Activated CD4-positive, alpha-beta T cell treated with anti-CD3 and anti-CD28 coated beads, Interleukin-2, amount 10 ng/mL, durations not matched to agents 7 days and 5 days (primary cell): Measurements from ENCODE around the gene LYPD6. TPM values are rescaled to one million over a fixed set of nuclear protein-coding genes. Genes with fewer than 3 reads are reported as not detected.

ENCODE experiments used
- CTCF ChIA-PET: fragments of 350-600 bp; sonication (Branson Sonifier 250); formaldehyde crosslinking; loops from one replicate; lab custom pipeline; 2021; ENCODE audit warnings: antibody characterized with exemption; lab: Charles Lee
- POLR2A ChIA-PET: fragments of 350-600 bp; sonication (Branson Sonifier 250); formaldehyde crosslinking; loops from one replicate; lab custom pipeline; 2021; ENCODE audit warnings: antibody characterized with exemption; lab: Charles Lee
- DNase-seq: peaks from one replicate; pipeline ENCODE4 v3.0.0-alpha.2; 2020
- H3K27ac Mint-ChIP-seq: one replicate; pipeline ENCODE4 v1.8.0; 2021; ENCODE audit warnings: mild to moderate bottlenecking, moderate library complexity, mixed read lengths
- H3K27me3 Mint-ChIP-seq: one replicate; pipeline ENCODE4 v1.8.0; 2021; ENCODE audit warnings: mixed read lengths
- H3K36me3 Mint-ChIP-seq: one replicate; pipeline ENCODE4 v1.8.0; 2021; ENCODE audit warnings: low read depth, mixed read lengths
- H3K4me1 Mint-ChIP-seq: one replicate; pipeline ENCODE4 v1.8.0; 2021; ENCODE audit warnings: mixed read lengths
- H3K4me3 Mint-ChIP-seq: one replicate; pipeline ENCODE4 v1.8.0; 2021; ENCODE audit warnings: mild to moderate bottlenecking, moderate library complexity, mixed read lengths
- H3K9me3 Mint-ChIP-seq: one replicate; pipeline ENCODE4 v1.8.0; 2021; ENCODE audit warnings: mixed read lengths
- total RNA-seq, 2 experiments: library from RNA; stranded (reverse); gene quantifications; one replicate each; pipeline ENCODE4 v1.2.3, GENCODE V29; 2021

The LYPD6 gene
- total RNA-seq, 2 experiments from 2014 or later, result not detected

DNA sequence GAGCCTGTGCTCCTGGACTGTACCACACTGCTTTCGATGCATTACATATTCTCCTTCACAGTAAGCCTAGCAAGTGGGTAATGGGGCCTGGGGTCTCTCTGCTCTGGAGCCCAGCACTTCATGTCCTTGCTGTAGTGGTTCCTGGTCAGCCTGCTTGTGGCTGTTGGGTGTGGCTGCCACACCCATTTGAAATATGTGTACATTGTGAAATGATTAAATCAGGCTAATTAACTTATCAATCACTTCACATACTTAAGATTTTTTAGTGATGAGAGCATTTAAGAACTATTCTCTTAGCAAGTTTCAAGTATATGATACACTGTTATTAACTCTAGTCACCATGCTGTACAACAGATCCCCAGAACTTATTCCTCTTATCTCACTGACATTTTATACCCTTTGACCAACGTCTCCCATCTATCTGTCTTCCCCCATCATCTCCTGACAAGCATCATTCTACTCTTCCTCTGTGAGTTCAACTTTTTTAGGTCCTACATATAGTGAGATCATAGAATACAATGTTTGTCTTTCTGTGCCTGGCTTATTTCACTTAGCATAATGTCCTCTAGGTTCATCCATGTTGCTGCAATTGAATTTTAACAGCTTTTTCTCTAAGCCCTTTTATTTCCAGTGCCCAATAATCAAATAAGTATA, 92.1 kb downstream of the LYPD6 start:
- ChIA-PET CTCF (no interaction called here), POLR2A (no interaction called here)
- H3K4me1 Mint-ChIP-seq, result no peaks in the 10 kb centered on the region
- no peak overlapping the region for H3K4me3 Mint-ChIP-seq
- no peak for DNase-seq
- H3K36me3 Mint-ChIP-seq, result no peaks in the 10 kb centered on the region
- no peak overlapping the region for H3K27ac Mint-ChIP-seq
- peaks cover 4% of the 10 kb centered on the region for H3K27me3 Mint-ChIP-seq
- H3K9me3 Mint-ChIP-seq, result no peaks in the 10 kb centered on the region

DNA sequence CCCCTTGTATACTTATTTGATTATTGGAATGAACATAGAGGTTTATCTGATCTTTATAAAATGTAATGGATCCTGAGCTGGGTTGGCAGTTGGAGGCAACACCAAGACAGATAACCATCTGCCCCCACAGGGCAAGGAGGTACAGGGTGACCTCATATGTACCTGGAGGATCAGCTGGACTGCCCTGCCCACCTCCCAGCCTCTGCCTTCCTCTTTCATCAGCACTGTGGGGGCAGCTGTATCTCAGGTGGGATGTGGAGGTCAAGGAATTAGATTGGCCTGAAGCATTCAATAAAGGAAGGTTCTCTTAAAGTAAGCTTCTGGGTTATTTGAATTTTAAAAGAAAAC, 92.6 kb downstream of the LYPD6 start:
- no peaks in the 10 kb centered on the region for H3K36me3 Mint-ChIP-seq
- DNase-seq, result no peak
- H3K9me3 Mint-ChIP-seq, result no peaks in the 10 kb centered on the region
- no peak overlapping the region for H3K4me3 Mint-ChIP-seq
- CTCF ChIA-PET, result interaction anchor here (0.6 kb wide), 1 partner anchor 270 kb away, joined by 3 read pairs; no protein-coding TSS in a partner anchor
- H3K27me3 Mint-ChIP-seq, result peaks cover 4% of the 10 kb centered on the region
- POLR2A ChIA-PET, result no interaction called here
- no peaks in the 10 kb centered on the region for H3K4me1 Mint-ChIP-seq
- no peak overlapping the region for H3K27ac Mint-ChIP-seq

DNA sequence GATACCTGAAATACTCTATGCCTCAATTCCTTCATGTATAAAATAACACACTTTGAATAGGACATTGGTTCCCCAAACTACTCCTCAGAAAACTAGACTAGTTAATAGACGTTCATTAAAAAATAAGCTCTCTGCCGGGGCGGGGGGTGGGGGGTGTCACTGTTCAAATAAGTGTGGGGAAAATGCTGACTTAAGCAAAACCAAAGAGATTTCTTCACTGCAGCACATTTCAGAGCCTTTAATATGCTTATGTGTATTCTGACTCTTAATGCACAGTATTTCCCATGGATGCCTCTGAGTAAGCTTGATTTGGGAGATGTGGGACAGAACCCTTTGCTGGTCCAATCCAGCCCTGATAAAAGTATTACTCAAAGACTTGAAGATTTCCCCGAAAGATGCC, 93.2 kb downstream of the LYPD6 start:
- no peak for DNase-seq
- Mint-ChIP-seq H3K4me1 (no peaks in the 10 kb centered on the region), H3K27me3 (peaks cover 4% of the 10 kb centered on the region), H3K36me3 (no peaks in the 10 kb centered on the region), H3K27ac (no peak overlapping the region), H3K9me3 (no peaks in the 10 kb centered on the region), H3K4me3 (no peak overlapping the region)
- CTCF ChIA-PET, result interaction anchor here (0.6 kb wide), 1 partner anchor 271 kb away, joined by 3 read pairs; no protein-coding TSS in a partner anchor
- POLR2A ChIA-PET, result no interaction called here

DNA sequence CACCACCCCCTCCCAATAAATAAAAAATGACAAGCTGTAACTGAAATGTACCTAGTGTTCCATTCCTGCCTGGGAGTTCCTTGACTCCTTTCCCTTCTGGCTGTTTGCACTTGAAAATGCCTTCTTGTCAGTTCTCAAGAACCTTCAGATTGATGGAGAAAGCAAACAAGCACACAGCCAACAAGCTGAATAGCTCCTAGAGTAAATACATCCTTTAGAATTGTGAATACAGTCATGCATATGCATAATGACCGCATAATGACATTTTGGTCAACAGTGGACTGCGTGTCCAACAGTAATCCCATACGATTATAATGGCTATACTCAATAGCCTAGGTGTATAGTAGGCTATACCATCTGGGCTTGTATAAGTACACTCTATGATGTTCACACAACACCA, 97.0 kb downstream of the LYPD6 start:
- Mint-ChIP-seq H3K4me3 (no peak overlapping the region), H3K36me3 (no peaks in the 10 kb centered on the region), H3K9me3 (no peaks in the 10 kb centered on the region), H3K27ac (no peak overlapping the region), H3K4me1 (no peaks in the 10 kb centered on the region), H3K27me3 (peaks cover 4% of the 10 kb centered on the region)
- DNase-seq, result no peak
- ChIA-PET CTCF (no interaction called here), POLR2A (no interaction called here)

DNA sequence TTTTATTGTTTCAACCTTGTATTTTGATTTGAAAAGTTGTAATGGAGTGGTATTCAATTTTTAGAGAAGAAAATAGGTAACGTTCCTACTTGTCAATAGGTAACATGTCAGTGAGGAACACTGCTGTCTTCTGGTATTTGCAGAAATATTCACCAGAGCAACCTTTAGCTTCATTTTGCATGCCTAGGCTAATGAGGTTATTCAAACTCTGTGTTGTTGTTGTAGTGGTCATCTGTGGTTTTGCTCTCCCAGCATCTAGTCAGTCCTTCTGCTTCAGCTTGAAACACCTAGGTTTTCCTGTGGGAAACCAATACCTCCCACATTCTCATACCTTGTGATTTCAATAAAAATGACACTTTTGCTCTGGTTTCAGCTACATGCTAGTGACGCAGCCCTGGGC, 98.4 kb downstream of the LYPD6 start:
- ChIA-PET POLR2A (no interaction called here), CTCF (no interaction called here)
- no peaks in the 10 kb centered on the region for H3K4me1 Mint-ChIP-seq
- H3K27me3 Mint-ChIP-seq, result peaks cover 7% of the 10 kb centered on the region
- no peaks in the 10 kb centered on the region for H3K9me3 Mint-ChIP-seq
- no peak overlapping the region for H3K4me3 Mint-ChIP-seq
- no peaks in the 10 kb centered on the region for H3K36me3 Mint-ChIP-seq
- no peak for DNase-seq
- no peak overlapping the region for H3K27ac Mint-ChIP-seq

DNA sequence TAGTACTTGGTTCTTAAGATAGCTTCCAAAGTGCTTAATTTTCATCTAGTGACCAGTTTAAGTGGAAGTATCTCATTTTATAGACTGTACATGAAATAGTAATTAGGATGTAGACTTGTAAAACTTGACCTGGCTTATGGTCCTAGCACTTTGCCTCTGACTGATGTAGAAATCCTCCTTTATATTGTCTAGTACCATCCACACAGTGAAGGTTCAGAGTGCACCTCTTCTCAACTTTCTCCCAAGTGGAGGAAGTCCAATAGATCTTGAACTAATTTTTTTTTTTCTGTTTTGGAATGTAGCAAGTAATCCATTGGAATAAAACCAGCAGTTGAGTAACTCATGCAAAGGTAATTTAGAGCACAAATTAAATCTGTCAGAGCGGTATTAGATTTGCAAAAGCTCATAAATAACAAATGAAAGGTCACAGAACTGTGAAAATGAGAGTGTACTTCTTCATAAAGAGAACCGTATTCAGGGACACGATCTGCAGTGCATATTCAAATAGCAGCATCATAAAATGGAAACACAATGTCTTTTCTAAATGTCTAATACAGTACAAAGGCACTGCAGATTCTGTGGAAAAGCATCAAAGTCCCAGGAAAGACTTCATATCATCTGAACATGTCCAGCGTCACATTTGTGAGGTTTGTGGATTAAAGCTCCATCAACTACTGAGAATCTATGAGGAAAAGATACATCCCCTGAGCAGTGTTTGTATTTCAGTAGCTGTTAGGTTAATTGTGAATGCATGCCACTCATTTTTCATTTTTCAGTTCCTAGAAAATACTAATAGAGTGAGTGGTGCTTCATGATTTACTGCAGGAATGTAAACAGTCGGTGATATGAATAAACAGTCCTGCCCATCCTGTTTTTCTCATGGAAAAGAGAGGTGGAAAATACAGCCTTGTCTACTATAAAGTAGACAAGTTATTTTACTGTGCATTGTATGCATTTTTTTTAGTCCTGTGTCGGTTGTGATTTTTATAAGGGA, 100.7 kb downstream of the LYPD6 start:
- Mint-ChIP-seq H3K9me3 (no peaks in the 10 kb centered on the region), H3K36me3 (no peaks in the 10 kb centered on the region), H3K4me1 (no peaks in the 10 kb centered on the region), H3K27ac (no peak overlapping the region), H3K27me3 (peaks cover 7% of the 10 kb centered on the region), H3K4me3 (no peak overlapping the region)
- POLR2A ChIA-PET, result no interaction called here
- CTCF ChIA-PET, result no interaction called here
- DNase-seq, result no peak

DNA sequence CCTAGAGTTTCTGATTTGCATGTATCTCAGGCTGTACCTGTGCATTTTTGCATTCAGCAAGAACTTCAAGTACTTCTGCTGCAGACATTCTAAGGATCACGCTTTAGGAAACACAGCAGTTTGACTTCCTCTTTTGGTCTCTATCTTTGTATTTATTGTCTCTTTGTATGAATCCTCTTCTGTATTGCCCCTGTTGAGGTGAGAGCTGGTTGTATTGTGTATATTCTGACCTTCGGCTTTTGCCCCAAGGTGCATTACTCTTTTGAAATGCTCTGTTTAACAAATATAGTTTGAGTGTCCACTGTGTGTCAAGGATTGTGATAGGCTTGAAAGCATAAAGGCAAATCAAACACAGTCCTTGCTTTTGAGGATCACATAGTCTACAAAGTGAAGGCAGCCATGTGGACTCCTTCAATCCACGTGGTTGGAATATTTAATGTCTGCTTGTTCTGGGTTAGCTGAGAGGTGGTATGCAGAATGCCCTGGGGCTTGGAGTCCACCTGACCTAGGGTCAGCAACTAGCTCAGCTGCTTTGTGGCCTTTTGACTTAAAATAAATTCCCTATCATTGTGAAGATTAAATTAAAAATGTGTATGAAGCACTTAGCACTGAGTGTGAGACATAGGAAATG, 108.1 kb downstream of the LYPD6 start:
- Mint-ChIP-seq H3K9me3 (no peaks in the 10 kb centered on the region), H3K27ac (no peak overlapping the region), H3K4me3 (no peak overlapping the region), H3K4me1 (no peaks in the 10 kb centered on the region), H3K36me3 (no peaks in the 10 kb centered on the region), H3K27me3 (peaks cover 7% of the 10 kb centered on the region)
- CTCF ChIA-PET, result no interaction called here
- no peak for DNase-seq
- POLR2A ChIA-PET, result no interaction called here

DNA sequence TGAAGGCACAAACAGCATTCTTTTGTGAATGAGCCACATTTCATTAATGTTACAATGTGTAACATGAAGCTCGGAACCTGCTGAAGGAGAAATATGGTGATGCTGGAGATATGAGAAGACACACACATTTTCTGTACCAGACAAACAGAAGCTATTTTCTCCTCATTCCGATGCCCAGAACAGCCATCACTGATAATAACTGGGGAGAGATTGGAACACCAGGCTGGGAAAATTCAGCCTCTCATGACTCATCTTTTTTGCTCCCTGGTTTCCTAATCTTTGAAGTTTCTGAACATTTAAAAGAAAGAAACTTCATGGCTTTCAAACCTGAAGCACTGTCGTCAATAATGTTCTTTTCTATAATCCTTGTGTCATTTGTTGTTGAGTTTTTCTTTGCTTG, 110.9 kb downstream of the LYPD6 start:
- ChIA-PET POLR2A (no interaction called here), CTCF (no interaction called here)
- no peak overlapping the region for H3K27ac Mint-ChIP-seq
- H3K9me3 Mint-ChIP-seq, result no peaks in the 10 kb centered on the region
- H3K27me3 Mint-ChIP-seq, result peaks cover 5% of the 10 kb centered on the region
- H3K4me3 Mint-ChIP-seq, result no peak overlapping the region
- H3K4me1 Mint-ChIP-seq, result no peaks in the 10 kb centered on the region
- H3K36me3 Mint-ChIP-seq, result no peaks in the 10 kb centered on the region
- DNase-seq, result no peak

DNA sequence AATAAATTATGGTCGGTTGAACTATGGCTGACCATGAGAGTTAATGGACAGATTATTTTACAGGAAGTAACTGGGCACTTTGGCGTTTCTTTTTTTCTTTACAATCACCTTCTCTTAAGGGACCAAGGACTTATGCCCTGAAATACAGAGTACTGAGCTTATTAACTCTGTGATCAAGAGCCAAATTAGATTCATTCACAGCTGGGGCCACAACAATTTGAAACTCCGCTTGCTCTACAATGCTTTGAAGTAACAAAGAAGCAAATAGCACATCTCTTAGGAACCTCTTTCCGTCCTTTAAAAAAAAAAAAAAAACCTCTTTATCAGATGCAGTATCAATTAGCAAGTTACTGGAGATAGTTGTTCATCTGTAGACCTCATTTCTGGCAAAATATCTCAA, 112.0 kb downstream of the LYPD6 start:
- H3K36me3 Mint-ChIP-seq, result no peaks in the 10 kb centered on the region
- ChIA-PET CTCF (no interaction called here), POLR2A (no interaction called here)
- no peak overlapping the region for H3K27ac Mint-ChIP-seq
- H3K27me3 Mint-ChIP-seq, result peaks cover 5% of the 10 kb centered on the region
- no peak for DNase-seq
- H3K4me1 Mint-ChIP-seq, result no peaks in the 10 kb centered on the region
- H3K9me3 Mint-ChIP-seq, result no peaks in the 10 kb centered on the region
- H3K4me3 Mint-ChIP-seq, result no peak overlapping the region

DNA sequence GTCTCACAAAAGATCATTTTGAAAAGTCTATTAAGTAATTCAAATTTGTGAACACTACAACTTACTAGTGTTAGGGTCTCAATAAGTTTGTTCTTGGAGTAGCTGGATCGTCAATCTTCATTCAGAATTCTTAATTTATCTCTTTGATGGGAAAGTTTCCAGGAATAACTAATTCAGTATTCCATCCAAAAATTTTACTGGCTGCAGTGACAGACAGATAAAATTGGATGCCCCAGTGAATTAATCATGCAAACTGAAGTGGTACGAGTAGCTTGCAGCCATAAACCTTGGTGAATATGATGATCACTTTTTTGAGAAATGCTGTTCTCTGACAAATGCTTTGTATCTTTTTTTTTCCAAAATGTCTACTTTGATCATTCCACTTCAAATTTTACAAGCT, 112.8 kb downstream of the LYPD6 start:
- Mint-ChIP-seq H3K27me3 (peaks cover 5% of the 10 kb centered on the region), H3K27ac (no peak overlapping the region), H3K9me3 (no peaks in the 10 kb centered on the region), H3K36me3 (no peaks in the 10 kb centered on the region), H3K4me1 (no peaks in the 10 kb centered on the region), H3K4me3 (no peak overlapping the region)
- CTCF ChIA-PET, result no interaction called here
- DNase-seq, result no peak
- POLR2A ChIA-PET, result no interaction called here

DNA sequence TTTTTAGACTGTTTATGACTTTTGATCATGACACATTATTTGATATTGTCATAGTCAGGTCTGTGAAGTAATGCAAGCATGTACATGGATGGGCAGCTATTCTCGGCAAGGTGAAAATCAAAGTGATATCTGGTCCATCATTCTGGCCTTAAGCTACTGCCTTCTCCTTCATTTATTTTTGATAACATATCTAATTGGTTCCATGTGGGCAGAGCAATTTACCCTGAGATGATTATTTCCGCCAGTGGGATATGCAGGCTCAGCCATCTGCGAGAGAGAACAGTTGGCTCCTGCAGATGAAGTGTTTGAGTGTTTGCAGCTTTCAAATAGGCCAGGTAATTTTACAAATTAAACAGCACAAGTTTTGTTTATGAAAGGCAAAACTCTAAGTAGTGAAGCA, 116.4 kb downstream of the LYPD6 start:
- peaks cover 2% of the 10 kb centered on the region for H3K27me3 Mint-ChIP-seq
- H3K4me3 Mint-ChIP-seq, result no peak overlapping the region
- no peaks in the 10 kb centered on the region for H3K36me3 Mint-ChIP-seq
- ChIA-PET POLR2A (no interaction called here), CTCF (no interaction called here)
- H3K9me3 Mint-ChIP-seq, result no peaks in the 10 kb centered on the region
- DNase-seq, result no peak
- no peaks in the 10 kb centered on the region for H3K4me1 Mint-ChIP-seq
- no peak overlapping the region for H3K27ac Mint-ChIP-seq

DNA sequence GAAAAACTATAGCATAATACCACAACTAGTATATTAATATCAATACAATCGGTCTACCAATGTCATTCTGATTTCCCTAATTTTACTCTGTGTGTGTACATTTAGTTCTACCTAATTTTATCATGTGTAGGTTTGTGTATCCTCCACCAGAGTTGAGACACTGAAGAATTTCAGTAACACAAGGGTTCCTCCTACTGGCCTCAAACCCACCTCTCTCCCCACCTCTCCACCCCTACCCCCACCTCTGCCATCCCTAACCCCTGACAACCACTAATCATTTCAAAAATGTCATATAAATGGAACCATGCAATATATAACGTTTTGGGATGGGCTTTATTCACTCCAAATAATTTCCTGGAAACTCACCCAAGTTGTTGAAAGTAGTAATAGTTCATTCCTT, 117.9 kb downstream of the LYPD6 start:
- ChIA-PET CTCF (no interaction called here), POLR2A (no interaction called here)
- Mint-ChIP-seq H3K27me3 (no peaks in the 10 kb centered on the region), H3K4me1 (no peaks in the 10 kb centered on the region), H3K27ac (no peak overlapping the region), H3K9me3 (no peaks in the 10 kb centered on the region), H3K36me3 (no peaks in the 10 kb centered on the region), H3K4me3 (no peak overlapping the region)
- no peak for DNase-seq

DNA sequence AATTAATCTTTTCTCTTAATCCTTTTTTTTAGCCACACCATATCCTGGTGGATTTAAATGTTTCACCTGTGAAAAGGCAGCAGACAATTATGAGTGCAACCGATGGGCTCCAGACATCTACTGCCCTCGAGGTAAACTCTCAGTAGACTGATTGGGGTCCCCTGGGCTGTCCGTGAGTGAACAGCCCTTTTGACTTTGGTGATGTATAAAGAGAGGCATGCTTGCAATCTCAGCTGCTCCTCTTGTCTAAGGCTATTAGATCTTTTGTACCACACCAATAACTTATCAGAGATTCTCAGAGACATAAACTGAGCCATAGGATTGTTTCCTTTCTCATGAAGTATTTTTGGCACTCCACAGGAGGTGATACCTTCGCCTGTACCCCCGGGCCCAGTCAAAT, 118.6 kb downstream of the LYPD6 start:
- Mint-ChIP-seq H3K36me3 (no peaks in the 10 kb centered on the region), H3K4me3 (no peak overlapping the region), H3K27ac (no peak overlapping the region), H3K4me1 (no peaks in the 10 kb centered on the region), H3K27me3 (no peaks in the 10 kb centered on the region), H3K9me3 (no peaks in the 10 kb centered on the region)
- no peak for DNase-seq
- ChIA-PET POLR2A (no interaction called here), CTCF (no interaction called here)
